ENCODE measurements around the gene GPATCH2L.

Gene GPATCH2L

DNA sequence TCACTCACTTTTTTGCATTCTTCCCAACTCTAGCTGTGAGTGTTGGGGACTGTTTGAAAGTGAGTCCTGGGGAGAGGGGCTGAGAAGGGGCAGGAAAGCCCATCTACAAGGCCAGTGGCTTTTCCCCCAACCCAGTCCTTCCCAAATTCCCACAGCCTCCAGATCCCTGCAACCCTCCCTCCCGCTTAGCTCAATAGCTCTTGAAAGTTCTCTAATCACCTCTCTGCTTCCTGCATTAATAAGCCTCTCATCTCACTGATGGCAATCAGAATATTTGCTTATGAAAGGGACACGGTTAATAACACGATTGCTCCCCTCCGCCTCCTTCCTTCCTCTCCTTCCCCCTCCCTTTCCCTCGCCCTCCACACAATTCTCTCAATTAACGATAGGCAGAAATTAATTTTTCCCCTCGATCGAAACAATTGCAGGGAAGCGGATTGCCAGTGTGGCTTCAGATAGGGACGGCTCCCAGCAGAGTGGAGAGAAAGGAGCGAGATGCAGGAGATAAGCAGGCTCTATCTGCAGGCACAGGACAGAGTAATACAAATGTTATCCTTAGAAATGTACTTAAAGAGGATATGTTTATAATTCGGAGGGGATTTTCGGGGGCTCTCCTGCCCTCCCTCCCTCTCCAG, 15.1 kb upstream of the GPATCH2L start:
- no peak for DNase-seq

- DNase-seq, result no peak
Measured at GRCh38 chr14:76138119-76138757, 13.5 kb upstream of the GPATCH2L start.

GRCh38 chr14:76138758-76139723, 12.7 kb upstream of the GPATCH2L start:
- DNase-seq, result no peak

GRCh38 chr14:76143642-76144041, 8.1 kb upstream of the GPATCH2L start:
- no peak for DNase-seq

- DNase-seq, result no peak
Measured at GRCh38 chr14:76146976-76147375, 4.7 kb upstream of the GPATCH2L start.

DNA sequence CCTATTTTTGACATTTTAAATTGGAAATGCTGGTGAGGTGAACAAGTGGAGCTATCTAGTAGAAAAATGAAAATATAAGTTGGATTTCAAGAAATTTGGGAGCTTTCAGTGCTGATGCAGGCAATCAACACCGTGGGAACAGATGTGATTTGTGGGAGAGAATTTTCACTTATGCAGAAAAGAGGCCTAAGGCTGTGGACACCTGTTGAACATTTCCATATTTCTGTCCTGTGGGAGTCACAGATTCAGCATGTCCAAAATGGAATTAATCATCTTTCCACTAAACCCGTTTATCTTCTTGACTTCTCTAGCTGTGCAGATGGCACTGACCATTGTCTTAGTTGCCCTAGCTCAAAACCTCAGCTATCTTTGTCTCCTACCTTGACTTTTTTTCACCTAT, 2.5 kb upstream of the GPATCH2L start:
- no peak for DNase-seq

GRCh38 chr14:76152333-76152681, 585 bp downstream of the GPATCH2L start:
- peak; percentile 88 for DNase-seq

- DNase-seq, result no peak
Measured at GRCh38 chr14:76153919-76154318, 2.2 kb downstream of the GPATCH2L start.

DNA sequence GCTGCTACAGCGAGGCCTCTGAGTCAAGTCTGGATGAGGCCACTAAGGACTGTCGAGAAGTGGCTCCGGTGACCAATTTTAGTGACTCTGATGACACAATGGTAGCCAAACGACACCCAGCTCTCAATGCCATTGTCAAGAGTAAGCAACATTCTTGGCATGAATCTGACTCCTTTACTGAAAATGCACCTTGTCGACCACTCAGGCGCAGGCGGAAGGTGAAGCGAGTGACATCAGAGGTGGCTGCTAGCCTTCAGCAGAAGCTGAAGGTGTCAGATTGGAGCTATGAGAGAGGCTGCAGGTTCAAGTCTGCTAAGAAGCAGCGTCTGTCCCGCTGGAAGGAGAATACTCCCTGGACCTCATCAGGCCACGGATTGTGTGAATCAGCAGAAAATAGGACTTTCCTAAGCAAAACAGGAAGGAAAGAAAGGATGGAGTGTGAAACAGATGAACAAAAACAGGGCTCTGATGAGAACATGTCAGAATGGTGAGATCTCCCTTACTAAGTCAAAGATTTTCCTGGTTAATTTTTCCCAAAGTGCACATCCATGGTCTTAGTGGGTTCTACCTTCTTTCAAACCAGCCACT, 2.9 kb downstream of the GPATCH2L start:
- no peak for DNase-seq

- no peak for DNase-seq
Measured at GRCh38 chr14:76163668-76164363, 12.1 kb downstream of the GPATCH2L start.

DNA sequence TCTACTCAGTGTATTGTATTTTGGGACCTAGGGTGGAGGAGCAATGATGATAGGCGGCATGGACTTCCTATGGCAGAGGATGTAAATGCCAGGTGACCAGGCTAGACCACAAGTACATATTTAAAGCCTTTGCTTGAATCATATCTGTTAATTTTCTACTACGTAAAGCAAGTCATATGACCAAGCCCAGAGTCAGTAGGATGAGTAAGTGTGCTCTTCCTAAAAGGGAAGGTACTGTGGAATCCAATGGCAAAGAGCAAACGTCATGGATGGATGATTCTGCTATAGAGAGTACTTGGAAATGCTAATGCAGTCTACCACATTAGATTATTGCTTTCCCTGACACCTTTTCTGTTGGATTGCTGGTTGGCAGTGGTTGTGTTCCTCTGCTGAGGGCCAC, 16.8 kb downstream of the GPATCH2L start:
- DNase-seq, result peak; percentile 55

GRCh38 chr14:76169776-76170175, 18.1 kb downstream of the GPATCH2L start:
- DNase-seq, result no peak

DNA sequence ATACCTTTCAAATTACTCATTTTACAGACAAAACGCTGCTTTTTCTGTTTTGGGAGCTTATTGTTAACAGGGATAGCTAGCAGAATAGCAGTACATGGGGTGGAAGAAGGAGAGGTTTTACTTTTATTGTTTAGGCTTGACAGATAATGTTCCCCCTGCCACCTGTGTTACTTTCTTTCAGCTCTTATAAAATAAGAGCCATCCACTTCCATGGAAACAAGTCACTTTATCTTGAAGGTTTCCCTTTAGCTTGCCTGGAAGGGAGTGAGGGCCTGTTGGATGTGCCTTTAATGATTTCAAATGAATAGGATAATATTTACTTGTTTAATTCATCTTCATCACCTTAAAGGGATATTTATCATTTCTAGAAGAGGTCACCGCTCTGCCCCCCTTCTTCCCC, 23.3 kb downstream of the GPATCH2L start:
- DNase-seq, result no peak

GRCh38 chr14:76175942-76176341, 24.2 kb downstream of the GPATCH2L start:
- DNase-seq, result no peak

GRCh38 chr14:76181546-76181945, 29.8 kb downstream of the GPATCH2L start:
- peak; percentile 57 for DNase-seq

DNA sequence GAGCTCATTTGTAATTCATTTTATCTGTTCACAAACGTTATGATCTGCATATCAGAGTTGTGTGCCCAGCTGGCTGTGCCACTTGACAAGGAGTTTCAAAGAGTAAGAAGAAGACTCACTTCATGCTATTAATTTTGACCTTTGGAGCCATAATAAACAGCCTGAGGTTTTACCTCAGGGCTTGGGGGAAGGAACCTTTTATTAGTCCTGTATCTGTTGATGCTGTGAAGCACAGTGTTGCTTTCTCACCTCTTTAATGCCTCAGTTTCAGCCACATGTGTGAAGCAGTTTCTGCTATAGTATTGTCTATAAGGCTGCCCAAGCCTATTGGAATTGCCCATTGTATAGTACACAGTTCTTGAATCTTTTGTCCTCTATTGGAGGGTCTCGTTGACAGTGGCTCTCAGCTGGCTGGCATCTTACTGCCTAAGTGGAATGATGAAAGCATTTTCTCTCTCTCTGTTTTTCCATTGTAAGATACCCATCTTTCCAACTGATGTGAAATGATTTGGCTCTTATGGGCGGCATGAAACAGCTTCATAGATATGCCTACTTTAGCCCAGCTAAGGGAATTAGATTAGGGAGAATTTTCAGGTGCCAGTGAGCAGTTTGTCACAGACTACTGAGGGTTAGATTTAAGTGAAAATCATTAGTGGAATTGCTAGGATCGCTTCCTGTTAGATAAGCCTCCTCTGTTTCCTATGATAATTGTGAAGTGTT, 34.7 kb downstream of the GPATCH2L start:
- DNase-seq, result no peak

DNA sequence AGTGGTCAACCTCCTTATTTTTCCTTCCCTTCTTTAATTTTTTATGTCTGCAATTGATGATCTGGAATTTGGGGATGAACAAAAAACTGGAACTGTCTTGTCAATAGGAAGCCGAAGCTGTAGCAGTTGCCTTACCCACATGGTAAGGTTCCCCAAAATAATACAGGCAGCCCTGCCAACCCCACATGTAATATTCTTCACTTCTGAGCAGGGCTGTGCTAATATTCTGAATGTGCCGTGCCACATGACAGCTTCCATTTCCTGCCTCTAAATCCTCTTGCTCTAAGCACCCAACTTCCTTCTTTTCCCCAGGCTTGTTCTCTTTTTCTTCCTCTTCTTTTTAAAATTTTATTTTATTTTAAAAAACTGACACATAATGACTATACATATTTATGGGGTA, 39.6 kb downstream of the GPATCH2L start:
- no peak for DNase-seq

DNA sequence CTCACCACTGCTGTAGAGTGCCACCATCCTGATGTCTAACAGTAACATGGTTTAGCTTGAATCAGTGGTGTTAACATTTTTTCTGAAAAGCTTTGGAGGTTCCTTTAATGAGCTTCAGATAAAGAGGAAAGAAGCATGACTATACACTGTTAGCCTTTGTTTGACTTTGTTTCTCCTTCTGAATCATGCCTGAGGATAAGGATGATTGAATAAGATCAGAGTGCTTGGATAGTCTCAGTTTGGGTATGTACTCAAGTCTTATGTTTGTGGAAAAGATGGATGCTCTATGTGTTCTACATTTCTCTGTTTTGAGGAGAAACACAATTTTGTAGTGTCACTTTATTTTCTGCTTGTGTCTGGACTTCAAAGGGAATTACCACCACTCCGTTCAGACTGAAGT, 42.0 kb downstream of the GPATCH2L start:
- DNase-seq, result no peak

DNA sequence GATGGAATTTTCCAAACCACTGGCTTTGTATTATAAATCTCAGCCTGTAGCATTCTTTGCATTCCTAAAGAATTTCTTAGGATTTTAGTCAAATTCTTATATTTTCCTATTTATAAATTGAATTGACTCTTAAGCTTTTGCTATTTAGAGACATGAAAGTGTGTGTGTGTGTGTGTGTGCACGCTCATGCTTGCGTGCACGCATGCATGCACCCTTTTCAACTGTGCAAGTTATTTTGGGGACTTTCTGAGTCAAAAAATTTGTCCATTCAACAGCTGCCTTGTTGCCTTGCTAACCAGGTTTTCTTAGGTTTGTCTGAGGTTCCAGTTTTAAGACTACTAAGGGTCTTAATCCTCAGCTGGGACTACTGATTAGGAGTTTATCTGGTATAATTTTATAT, 42.6 kb downstream of the GPATCH2L start:
- DNase-seq, result no peak

GRCh38 chr14:76195003-76195402, 43.3 kb downstream of the GPATCH2L start:
- no peak for DNase-seq

GRCh38 chr14:76196980-76197695, 45.4 kb downstream of the GPATCH2L start:
- no peak for DNase-seq

All from HCEC 1CT (cell line).